Measurements from ENCODE around the gene NAGS. TPM values are rescaled to one million over a fixed set of nuclear protein-coding genes. Genes with fewer than 3 reads are reported as not detected.
"Not testable (repeated sequence)": the region's sequence is repeated elsewhere in the genome, so short reads cannot be mapped to it uniquely, and the experiment has no call there.

Gene NAGS
- 1 to 10 TPM in 2 of 6 donors, under 1 TPM in 3, not detected in 1; 0.57 to 1.8 (median 0.90) TPM for polyA plus RNA-seq (ENCODE audit: low read depth in 6 of 6)

GRCh38 chr17:44004077-44004760, at the start of gene NAGS:
Gene NAGS (plus strand): TSS chr17:44004622. CDS start chr17:44004664, 42 bp downstream.
- Mint-ChIP-seq H3K9me3 (no peaks in the 10 kb centered on the region), H3K36me3 (no peaks in the 10 kb centered on the region), H3K27me3 (peaks cover 9 to 29% (median 29%) of the 10 kb centered on the region in 3 donors), H3K4me3 (peak within 1 kb of the TSS; percentile 45 to 97 (median 82)), H3K4me1 (peaks cover 19 to 34% (median 26%) of the 10 kb centered on the region in 3 donors), H3K27ac (peak within 1 kb of the TSS in 2 of 6 donors; percentile 26 to 81)
- ATAC-seq (ENCODE audit: low read depth in 2 of 2) = no peak
- DNase-seq = peak; percentile 8

GRCh38 chr17:43956222-43956621, 48.2 kb upstream of the NAGS start:
- Mint-ChIP-seq H3K36me3 (no peaks in the 10 kb centered on the region), H3K27ac (no peak overlapping the region), H3K4me1 (peaks cover 3 to 10% (median 8%) of the 10 kb centered on the region in 3 donors), H3K4me3 (no peak overlapping the region), H3K9me3 (no peaks in the 10 kb centered on the region), H3K27me3 (peaks cover 23 to 62% (median 48%) of the 10 kb centered on the region in 3 donors)
- no peak for DNase-seq
- ATAC-seq (ENCODE audit: low read depth in 2 of 2) = no peak

- ATAC-seq (ENCODE audit: low read depth in 2 of 2) (no peak), DNase-seq (no peak)
- Mint-ChIP-seq H3K4me3 (no peak overlapping the region), H3K27me3 (peaks cover 25 to 58% (median 49%) of the 10 kb centered on the region in 3 donors), H3K27ac (no peak overlapping the region), H3K4me1 (no peaks in the 10 kb centered on the region), H3K36me3 (no peaks in the 10 kb centered on the region), H3K9me3 (no peaks in the 10 kb centered on the region)
Observed at GRCh38 chr17:43958748-43959352, 45.6 kb upstream of the NAGS start.

- not testable (repeated sequence) for ATAC-seq (ENCODE audit: low read depth in 2 of 2); H3K9me3 Mint-ChIP-seq; H3K36me3 Mint-ChIP-seq
Observed at GRCh38 chr17:43961292-43961691, 43.1 kb upstream of the NAGS start.

GRCh38 chr17:43961954-43962353, 42.5 kb upstream of the NAGS start:
- no peak for ATAC-seq (ENCODE audit: low read depth in 2 of 2)
- no peaks in the 10 kb centered on the region for H3K36me3 Mint-ChIP-seq
- DNase-seq = no peak
- H3K4me1 Mint-ChIP-seq = no peaks in the 10 kb centered on the region
- H3K4me3 Mint-ChIP-seq = no peak overlapping the region
- H3K27ac Mint-ChIP-seq = no peak overlapping the region
- H3K9me3 Mint-ChIP-seq = no peaks in the 10 kb centered on the region
- H3K27me3 Mint-ChIP-seq = peaks cover 22 to 42% (median 39%) of the 10 kb centered on the region in 3 donors

More at GRCh38 chr17:43961292-43961691, 43.1 kb upstream of the NAGS start:
- not testable (repeated sequence) for H3K4me3 Mint-ChIP-seq, DNase-seq, H3K4me1 Mint-ChIP-seq, H3K27ac Mint-ChIP-seq
- peaks cover 22 to 38% (median 35%) of the 10 kb centered on the region in 3 donors for H3K27me3 Mint-ChIP-seq

GRCh38 chr17:43962479-43962878, 41.9 kb upstream of the NAGS start:
- Mint-ChIP-seq H3K27me3 (peaks cover 22 to 47% (median 44%) of the 10 kb centered on the region in 3 donors), H3K4me3 (no peak overlapping the region), H3K9me3 (no peaks in the 10 kb centered on the region), H3K36me3 (no peaks in the 10 kb centered on the region), H3K27ac (no peak overlapping the region), H3K4me1 (no peaks in the 10 kb centered on the region)
- ATAC-seq (ENCODE audit: low read depth in 2 of 2) (no peak), DNase-seq (no peak)

GRCh38 chr17:43966276-43966675, 38.1 kb upstream of the NAGS start:
- H3K27ac Mint-ChIP-seq = no peak overlapping the region
- H3K4me1 Mint-ChIP-seq = no peaks in the 10 kb centered on the region
- no peaks in the 10 kb centered on the region for H3K9me3 Mint-ChIP-seq
- H3K36me3 Mint-ChIP-seq = no peaks in the 10 kb centered on the region
- no peak overlapping the region for H3K4me3 Mint-ChIP-seq
- DNase-seq (no peak), ATAC-seq (ENCODE audit: low read depth in 2 of 2) (no peak)
- H3K27me3 Mint-ChIP-seq = peaks cover 18 to 51% (median 48%) of the 10 kb centered on the region in 3 donors

GRCh38 chr17:43967251-43967875, 37.1 kb upstream of the NAGS start:
- Mint-ChIP-seq H3K27me3 (peaks cover 15 to 50% (median 38%) of the 10 kb centered on the region in 3 donors), H3K27ac (no peak overlapping the region), H3K36me3 (no peaks in the 10 kb centered on the region), H3K9me3 (no peaks in the 10 kb centered on the region), H3K4me3 (no peak overlapping the region), H3K4me1 (no peaks in the 10 kb centered on the region)
- ATAC-seq (ENCODE audit: low read depth in 2 of 2) (no peak), DNase-seq (no peak)

- Mint-ChIP-seq H3K36me3 (no peaks in the 10 kb centered on the region), H3K27ac (peak overlapping the region in 1 of 6 donors; percentile 22), H3K4me3 (no peak overlapping the region), H3K27me3 (peaks cover 13 to 40% (median 34%) of the 10 kb centered on the region in 3 donors), H3K9me3 (no peaks in the 10 kb centered on the region), H3K4me1 (no peaks in the 10 kb centered on the region)
- no peak for DNase-seq
- ATAC-seq (ENCODE audit: low read depth in 2 of 2) = no peak
Observed at GRCh38 chr17:43970366-43970765, 34.1 kb upstream of the NAGS start.

- H3K36me3 Mint-ChIP-seq; ATAC-seq (ENCODE audit: low read depth in 2 of 2); H3K9me3 Mint-ChIP-seq; H3K4me3 Mint-ChIP-seq; DNase-seq; H3K27ac Mint-ChIP-seq; H3K4me1 Mint-ChIP-seq: not testable (repeated sequence)
- peaks cover 9 to 34% (median 25%) of the 10 kb centered on the region in 3 donors for H3K27me3 Mint-ChIP-seq
Observed at GRCh38 chr17:43971436-43971835, 33.0 kb upstream of the NAGS start.

- H3K27me3 Mint-ChIP-seq = peaks cover 9 to 33% (median 13%) of the 10 kb centered on the region in 3 donors
- DNase-seq; ATAC-seq (ENCODE audit: low read depth in 2 of 2); H3K4me1 Mint-ChIP-seq; H3K27ac Mint-ChIP-seq; H3K4me3 Mint-ChIP-seq; H3K36me3 Mint-ChIP-seq; H3K9me3 Mint-ChIP-seq: not testable (repeated sequence)
Observed at GRCh38 chr17:43972444-43973212, 31.8 kb upstream of the NAGS start.

- Mint-ChIP-seq H3K36me3 (no peaks in the 10 kb centered on the region), H3K4me3 (no peak overlapping the region), H3K27ac (no peak overlapping the region), H3K4me1 (no peaks in the 10 kb centered on the region), H3K9me3 (no peaks in the 10 kb centered on the region), H3K27me3 (peaks cover 20 to 39% (median 20%) of the 10 kb centered on the region in 3 donors)
- ATAC-seq (ENCODE audit: low read depth in 2 of 2) (no peak), DNase-seq (no peak)
Observed at GRCh38 chr17:43974382-43975266, 29.8 kb upstream of the NAGS start.
